Suprapubic skin (tissue), 4 donors: ENCODE data around the gene NRCAM.

Source experiments
- CTCF ChIP-seq, 2 donors: fragments of 200-600 bp in 1 of 2; fragments of 450-650 bp in 1 of 2; sonication (generic) in 1 of 2; IDR thresholded peaks; one replicate each; pipeline ENCODE4 v1.5.1; 2016 to 2019; ENCODE audit warnings: antibody characterized with exemption in 2 of 2, mild to moderate bottlenecking in 1 of 2, moderate library complexity in 1 of 2
- EP300 ChIP-seq: sonication (generic); formaldehyde crosslinking; IDR thresholded peaks from one replicate; pipeline ENCODE4 v1.6.1; 2017; ENCODE audit warnings: antibody characterized with exemption
- POLR2A ChIP-seq, 2 donors: fragments of 450-650 bp; IDR thresholded peaks; one replicate each; pipeline ENCODE4 v1.6.1; 2017; ENCODE audit warnings: antibody characterized with exemption in 2 of 2, mild to moderate bottlenecking in 2 of 2, moderate library complexity in 2 of 2
- POLR2AphosphoS5 ChIP-seq, 3 donors: sonication (generic); formaldehyde crosslinking; IDR thresholded peaks; one replicate each; pipeline ENCODE4 v1.6.1; 2017; ENCODE audit warnings: antibody characterized with exemption in 3 of 3

DNA sequence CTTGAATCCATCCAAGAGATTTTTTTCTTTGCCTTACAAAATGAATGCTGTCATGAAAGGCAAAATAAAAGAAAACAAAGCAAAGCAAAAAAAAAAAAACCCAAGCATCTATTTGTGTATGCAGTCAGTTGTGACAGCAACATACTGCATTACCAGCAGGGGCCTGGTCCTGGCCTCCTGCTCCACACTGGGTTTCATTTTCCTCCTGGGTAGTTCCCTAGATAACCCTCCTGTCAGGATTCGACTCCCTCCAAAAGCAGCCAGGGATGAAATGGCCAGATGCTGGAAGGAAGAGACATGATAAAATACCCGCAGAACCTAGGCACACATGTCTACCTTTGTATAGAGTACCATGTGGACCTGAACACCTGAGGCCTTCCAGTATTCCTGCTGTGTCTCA, 148.6 kb downstream of the NRCAM start:
- TF ChIP-seq POLR2A (IDR thresholded peaks at IDR 0.05) (no peak), CTCF (IDR thresholded peaks at IDR 0.05) (no peak), POLR2AphosphoS5 (IDR thresholded peaks at IDR 0.05) (no peak), EP300 (no peak)
